Vagina (tissue), 2 donors: ENCODE measurements around the gene CCDC154.

ENCODE experiments used
- POLR2A ChIP-seq, 2 donors: fragments of 450-650 bp; IDR thresholded peaks; one replicate each; pipeline ENCODE4 v1.6.1; 2017; ENCODE audit warnings: antibody characterized with exemption in 2 of 2, mild to moderate bottlenecking in 2 of 2, moderate library complexity in 2 of 2
- TF ChIP-seq, protein P1 (sequence below), 3 experiments: fragments of 450-650 bp in 2 of 3; fragments of 200-600 bp in 1 of 3; sonication (generic) in 1 of 3; IDR thresholded peaks; one replicate each; pipeline ENCODE4 v1.5.1; 2017 to 2019; ENCODE audit warnings: antibody characterized with exemption in 3 of 3, mild to moderate bottlenecking in 2 of 3, moderate library complexity in 2 of 3

- TF ChIP-seq, protein P1, sequence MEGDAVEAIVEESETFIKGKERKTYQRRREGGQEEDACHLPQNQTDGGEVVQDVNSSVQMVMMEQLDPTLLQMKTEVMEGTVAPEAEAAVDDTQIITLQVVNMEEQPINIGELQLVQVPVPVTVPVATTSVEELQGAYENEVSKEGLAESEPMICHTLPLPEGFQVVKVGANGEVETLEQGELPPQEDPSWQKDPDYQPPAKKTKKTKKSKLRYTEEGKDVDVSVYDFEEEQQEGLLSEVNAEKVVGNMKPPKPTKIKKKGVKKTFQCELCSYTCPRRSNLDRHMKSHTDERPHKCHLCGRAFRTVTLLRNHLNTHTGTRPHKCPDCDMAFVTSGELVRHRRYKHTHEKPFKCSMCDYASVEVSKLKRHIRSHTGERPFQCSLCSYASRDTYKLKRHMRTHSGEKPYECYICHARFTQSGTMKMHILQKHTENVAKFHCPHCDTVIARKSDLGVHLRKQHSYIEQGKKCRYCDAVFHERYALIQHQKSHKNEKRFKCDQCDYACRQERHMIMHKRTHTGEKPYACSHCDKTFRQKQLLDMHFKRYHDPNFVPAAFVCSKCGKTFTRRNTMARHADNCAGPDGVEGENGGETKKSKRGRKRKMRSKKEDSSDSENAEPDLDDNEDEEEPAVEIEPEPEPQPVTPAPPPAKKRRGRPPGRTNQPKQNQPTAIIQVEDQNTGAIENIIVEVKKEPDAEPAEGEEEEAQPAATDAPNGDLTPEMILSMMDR (IDR thresholded peaks at IDR 0.05): no peak
- no peak for TF ChIP-seq POLR2A (IDR thresholded peaks at IDR 0.05)
These were observed 13.3 kb upstream of the CCDC154 start for GRCh38 chr16:1457489-1458245.
